Stimulated activated naive CD8-positive, alpha-beta T cell treated with anti-CD3 and anti-CD28 coated beads, Interleukin-15, amount 100 ng/mL, for 72 hours (primary cell): ENCODE data around the gene MTARC2.
"Not testable (repeated sequence)": the region's sequence is repeated elsewhere in the genome, so short reads cannot be mapped to it uniquely, and the experiment has no call there.

Source experiments
- ATAC-seq: fragments of 150-1000 bp; cut with Tn5 transposase; 2 replicates; pipeline ENCODE4 v1.10.0; 2021; ENCODE audit warnings: mild to moderate bottlenecking, moderate library complexity
- DNase-seq, 2 donors: peaks; one replicate each; pipeline ENCODE4 v3.0.0; 2021 to 2022
- H3K27ac Mint-ChIP-seq, 2 donors: one replicate each; pipeline ENCODE4 v1.8.0; 2022; ENCODE audit warnings: mild to moderate bottlenecking in 2 of 2, mixed read lengths in 2 of 2, moderate library complexity in 2 of 2
- H3K27me3 Mint-ChIP-seq: one replicate; pipeline ENCODE4 v1.8.0; 2022; ENCODE audit warnings: mixed read lengths
- H3K4me1 Mint-ChIP-seq: one replicate; pipeline ENCODE4 v1.8.0; 2022; ENCODE audit warnings: mild to moderate bottlenecking, mixed read lengths
- H3K4me3 Mint-ChIP-seq, 2 donors: one replicate each; pipeline ENCODE4 v1.8.0; 2022; ENCODE audit warnings: mild to moderate bottlenecking in 2 of 2, mixed read lengths in 2 of 2, moderate library complexity in 1 of 2
- H3K9me3 Mint-ChIP-seq, 2 donors: one replicate each; pipeline ENCODE4 v1.8.0; 2022; ENCODE audit warnings: mixed read lengths in 2 of 2

The MTARC2 gene

DNA sequence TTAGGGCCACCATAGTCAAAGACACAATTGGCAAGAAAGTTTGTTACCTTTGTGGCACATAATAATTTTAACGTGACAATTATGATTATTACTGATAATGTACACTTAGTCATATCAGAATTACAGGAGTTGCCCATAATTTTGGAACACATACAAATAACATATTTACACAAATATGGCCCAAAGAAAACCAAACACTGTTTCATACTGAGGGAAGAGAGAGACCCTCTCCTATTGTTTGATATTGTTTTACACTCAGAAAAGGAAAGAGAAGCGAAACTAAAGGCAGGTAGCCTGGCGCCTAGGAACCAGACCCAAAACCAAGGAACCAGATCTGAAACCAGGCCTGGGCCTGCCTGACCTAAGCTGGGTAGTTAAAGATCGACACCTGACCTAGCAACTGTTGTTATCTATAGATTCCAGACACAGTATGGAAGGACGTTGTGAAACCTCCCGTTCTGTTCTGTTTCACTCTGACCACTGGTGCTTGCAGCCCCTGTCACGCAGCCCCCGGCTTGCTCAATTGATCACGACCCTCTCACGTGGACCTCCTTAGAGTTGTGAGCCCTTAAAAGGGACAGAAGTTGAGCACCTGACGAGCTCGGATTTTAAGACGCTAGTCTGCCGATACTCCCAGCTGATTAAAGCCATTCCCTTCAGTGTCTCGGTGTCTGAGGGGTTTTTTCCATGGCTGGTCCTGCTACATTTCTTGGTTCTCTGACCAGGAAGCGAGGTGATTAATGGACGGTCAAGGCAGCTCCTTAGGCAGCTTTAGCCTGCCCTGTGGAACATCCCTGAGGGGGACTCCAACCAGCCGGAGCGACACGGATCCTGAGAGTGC is 30.1 kb upstream of the MTARC2 start:
- Mint-ChIP-seq H3K27ac (no peak overlapping the region), H3K4me3 (no peak overlapping the region), H3K9me3 (peaks cover 9% of the 10 kb centered on the region in 2 donors), H3K4me1 (no peaks in the 10 kb centered on the region), H3K27me3 (peaks cover 18% of the 10 kb centered on the region)
- no peak for DNase-seq
- ATAC-seq = no peak

DNA sequence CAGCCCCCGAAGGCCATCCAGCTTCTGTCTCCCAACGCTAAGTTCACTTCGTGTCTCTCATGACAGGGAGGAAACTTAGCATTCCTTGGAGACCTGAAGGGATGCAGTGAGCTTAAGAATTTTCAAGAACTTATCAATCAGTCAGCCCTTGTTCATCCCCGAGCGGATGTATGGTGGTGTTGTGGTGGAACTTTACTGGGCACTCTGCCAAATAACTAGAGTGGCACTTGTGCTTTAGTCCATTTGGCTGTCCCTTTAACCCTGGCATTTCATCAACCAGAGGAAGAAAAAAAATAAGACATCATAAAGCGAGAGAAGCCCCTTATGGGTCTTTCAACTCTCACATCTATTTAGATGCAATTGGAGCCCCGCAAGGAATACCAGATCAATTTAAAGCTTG is 26.9 kb upstream of the MTARC2 start:
- not testable (repeated sequence) for H3K4me1 Mint-ChIP-seq, ATAC-seq, H3K9me3 Mint-ChIP-seq, DNase-seq, H3K27ac Mint-ChIP-seq, H3K4me3 Mint-ChIP-seq
- peaks cover 18% of the 10 kb centered on the region for H3K27me3 Mint-ChIP-seq

DNA sequence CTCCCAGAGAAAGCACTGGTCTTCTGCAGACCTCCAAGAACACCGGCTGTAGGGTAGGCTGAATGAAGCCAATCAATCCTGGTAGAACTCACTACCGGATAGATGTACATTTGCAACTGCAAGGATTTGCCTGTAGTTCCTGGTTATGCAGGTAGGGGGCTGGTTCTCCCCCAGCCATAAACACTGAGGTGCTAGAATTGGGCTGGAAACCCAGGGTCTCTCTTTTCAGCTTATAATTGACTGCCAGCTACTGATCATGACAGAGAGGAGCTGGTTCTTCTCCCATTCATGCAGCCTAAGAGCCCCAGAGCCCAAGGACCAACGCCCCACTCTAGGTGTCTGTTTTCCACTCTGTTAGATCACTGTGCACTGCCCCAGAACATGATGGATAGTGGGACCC is 21.5 kb upstream of the MTARC2 start:
- peaks cover 0 to 7% of the 10 kb centered on the region in 2 donors for H3K9me3 Mint-ChIP-seq
- peaks cover 8% of the 10 kb centered on the region for H3K27me3 Mint-ChIP-seq
- no peak overlapping the region for H3K4me3 Mint-ChIP-seq
- no peak overlapping the region for H3K27ac Mint-ChIP-seq
- no peaks in the 10 kb centered on the region for H3K4me1 Mint-ChIP-seq
- peak; percentile 45 for ATAC-seq
- no peak for DNase-seq

DNA sequence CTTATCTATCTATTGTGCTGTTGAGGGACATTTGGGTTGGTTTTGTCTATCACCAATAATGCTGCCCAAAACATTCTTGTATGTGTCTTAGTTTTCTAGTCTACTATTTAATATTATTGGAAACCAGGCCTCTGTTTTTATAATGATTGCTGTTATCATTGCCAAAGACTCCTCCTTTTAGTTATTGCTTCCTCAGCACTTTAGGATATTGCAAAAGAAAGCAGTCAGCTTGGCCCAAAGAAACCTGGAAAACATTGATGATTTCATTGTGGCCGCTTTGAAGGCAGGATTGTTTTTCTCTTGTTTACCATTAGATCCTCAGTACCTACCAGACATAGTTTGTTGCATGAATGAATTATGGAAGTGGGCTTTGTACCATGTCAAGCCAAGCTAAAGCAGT is 20.6 kb upstream of the MTARC2 start:
- H3K4me3 Mint-ChIP-seq = no peak overlapping the region
- H3K9me3 Mint-ChIP-seq = peaks cover 6 to 12% of the 10 kb centered on the region in 2 donors
- no peaks in the 10 kb centered on the region for H3K4me1 Mint-ChIP-seq
- no peak overlapping the region for H3K27ac Mint-ChIP-seq
- ATAC-seq (no peak), DNase-seq (no peak)
- peaks cover 8% of the 10 kb centered on the region for H3K27me3 Mint-ChIP-seq

DNA sequence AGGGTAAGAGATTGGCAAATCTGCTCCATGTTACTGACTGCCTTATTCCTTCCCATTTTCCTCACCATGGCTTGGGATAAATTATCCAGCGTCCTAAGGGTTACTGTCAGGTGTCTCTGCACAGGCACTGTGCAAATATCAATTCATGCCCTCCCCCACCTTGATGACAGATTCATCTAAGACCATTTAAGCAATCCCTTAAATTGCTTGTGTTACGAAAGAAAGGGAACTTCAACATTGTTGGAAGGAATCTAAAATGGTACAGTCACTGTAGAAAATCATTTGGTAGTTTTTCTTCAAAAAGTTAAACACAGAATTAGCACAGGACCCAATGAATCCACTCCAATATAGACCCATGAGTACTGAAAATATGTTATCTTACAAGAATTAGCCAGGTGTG is 17.6 kb upstream of the MTARC2 start:
- Mint-ChIP-seq H3K27me3 (peaks cover 8% of the 10 kb centered on the region), H3K9me3 (peaks cover 6 to 12% of the 10 kb centered on the region in 2 donors), H3K4me1 (no peaks in the 10 kb centered on the region), H3K27ac (no peak overlapping the region), H3K4me3 (no peak overlapping the region)
- DNase-seq (no peak), ATAC-seq (no peak)

DNA sequence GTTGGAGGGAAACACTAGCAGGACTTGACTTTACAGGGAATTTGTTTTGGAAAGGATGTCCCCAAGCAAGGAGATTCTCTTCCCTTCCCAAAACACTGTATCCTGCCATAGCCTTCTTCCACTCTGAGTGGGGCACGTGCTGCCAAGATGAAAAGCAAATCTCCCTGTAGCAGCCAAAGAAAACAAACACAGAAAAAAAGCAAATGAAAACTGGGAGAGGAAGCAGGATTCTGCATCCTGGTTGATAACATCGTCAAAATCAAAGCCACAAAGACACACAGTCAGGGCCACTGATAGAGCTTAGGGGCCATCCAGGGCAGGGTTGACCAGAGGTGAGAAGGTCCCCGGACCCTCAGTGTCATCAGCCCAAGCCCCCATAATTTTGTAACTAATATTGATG is 16.0 kb upstream of the MTARC2 start:
- no peaks in the 10 kb centered on the region for H3K4me1 Mint-ChIP-seq

DNA sequence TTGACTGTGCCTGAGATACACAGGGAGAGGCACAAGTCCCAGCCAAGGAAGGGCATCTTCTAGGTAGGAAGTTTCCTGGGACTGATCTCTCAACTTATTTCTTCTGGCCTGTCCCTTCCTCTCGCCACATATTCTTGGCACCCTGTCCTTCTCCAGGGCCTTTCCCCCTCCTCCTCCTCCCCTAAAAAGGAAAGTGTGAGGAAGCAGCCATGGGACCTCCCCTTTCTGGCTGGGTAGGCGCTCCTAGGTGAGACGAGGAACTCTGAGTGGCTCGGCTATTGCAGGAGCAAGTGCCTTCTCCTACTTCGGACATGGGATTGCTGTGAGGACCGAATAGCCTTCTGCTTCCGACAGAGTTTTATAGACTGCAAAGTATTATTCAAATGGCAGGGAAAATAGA is 15.5 kb upstream of the MTARC2 start:
- H3K27me3 Mint-ChIP-seq = no peaks in the 10 kb centered on the region
- no peaks in the 10 kb centered on the region for H3K4me1 Mint-ChIP-seq
- DNase-seq = no peak
- peaks cover 6 to 12% of the 10 kb centered on the region in 2 donors for H3K9me3 Mint-ChIP-seq
- H3K27ac Mint-ChIP-seq = no peak overlapping the region
- no peak overlapping the region for H3K4me3 Mint-ChIP-seq
- no peak for ATAC-seq

More for the DNA sequence above, 16.0 kb upstream of the MTARC2 start:
- no peak overlapping the region for H3K4me3 Mint-ChIP-seq
- DNase-seq (no peak), ATAC-seq (no peak)
- peaks cover 6 to 12% of the 10 kb centered on the region in 2 donors for H3K9me3 Mint-ChIP-seq
- H3K27me3 Mint-ChIP-seq = peaks cover 3% of the 10 kb centered on the region
- H3K27ac Mint-ChIP-seq = no peak overlapping the region

DNA sequence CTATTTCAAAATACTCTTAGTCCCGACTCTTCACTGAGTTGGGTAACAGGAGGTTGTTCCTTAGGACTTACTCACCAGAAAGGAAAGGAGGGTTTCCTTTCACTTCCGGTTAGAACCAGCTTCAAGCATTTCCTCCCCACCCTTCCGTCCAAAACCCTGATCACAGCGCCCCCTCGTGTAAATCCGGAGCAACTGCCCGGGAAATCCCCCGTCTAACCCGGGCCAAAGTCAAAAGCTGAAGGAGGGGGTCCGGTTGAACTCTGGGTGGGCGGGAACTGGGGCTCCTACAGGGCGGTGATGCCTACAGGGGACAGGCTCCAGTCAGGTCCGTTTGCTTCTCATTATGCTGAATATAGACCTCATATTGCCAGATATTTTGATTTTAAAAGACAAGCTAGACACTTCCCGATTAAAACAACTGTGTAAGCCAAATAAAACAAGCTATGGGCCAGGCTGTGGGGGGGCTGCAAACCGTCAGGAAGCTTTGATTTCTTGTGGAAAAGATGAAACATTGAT is 15.0 kb upstream of the MTARC2 start:
- Mint-ChIP-seq H3K27ac (no peak overlapping the region), H3K4me3 (peak overlapping the region; percentile 25 to 47), H3K9me3 (peaks cover 6 to 12% of the 10 kb centered on the region in 2 donors), H3K27me3 (no peaks in the 10 kb centered on the region), H3K4me1 (no peaks in the 10 kb centered on the region)
- peak; percentile 79 to 81 for DNase-seq
- peak; percentile 88 for ATAC-seq

DNA sequence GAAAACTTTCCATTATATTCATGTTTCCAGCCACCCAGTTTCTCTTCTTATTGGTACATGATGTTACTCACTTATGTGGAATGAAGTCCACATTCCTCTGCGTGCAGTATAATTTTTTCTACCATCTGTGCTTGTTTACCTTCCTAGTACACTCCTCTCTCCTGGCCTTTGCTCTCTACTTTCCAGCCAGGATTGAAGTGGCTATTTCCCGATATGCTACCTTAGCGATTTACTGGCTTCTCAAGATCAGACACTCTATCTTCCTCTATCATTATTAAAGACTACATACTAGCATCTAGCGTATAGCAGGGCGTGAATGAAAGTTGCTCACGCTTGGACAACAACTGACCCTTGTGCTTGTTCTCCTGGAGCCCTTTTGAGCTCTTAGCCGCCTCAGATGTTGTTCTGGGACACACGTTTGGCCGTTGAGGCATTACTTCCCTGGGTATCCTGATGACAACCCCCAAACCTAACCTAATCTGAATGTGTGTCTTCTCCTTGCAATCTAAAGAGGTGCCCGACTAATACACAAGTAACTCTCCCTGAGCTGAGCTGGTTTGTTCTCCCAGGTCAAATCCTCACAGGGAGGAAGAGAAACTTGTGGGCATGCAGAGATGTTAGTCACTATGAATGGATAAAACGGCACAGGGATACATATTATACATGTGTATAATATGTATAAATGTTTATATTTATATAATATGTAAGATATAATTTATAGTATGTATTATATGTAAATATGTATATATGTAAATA is 13.4 kb upstream of the MTARC2 start:
- ATAC-seq = no peak
- H3K4me3 Mint-ChIP-seq = no peak overlapping the region
- no peak for DNase-seq
- H3K9me3 Mint-ChIP-seq = peaks cover 6 to 12% of the 10 kb centered on the region in 2 donors
- H3K27me3 Mint-ChIP-seq = no peaks in the 10 kb centered on the region
- H3K27ac Mint-ChIP-seq = no peak overlapping the region
- H3K4me1 Mint-ChIP-seq = no peaks in the 10 kb centered on the region

DNA sequence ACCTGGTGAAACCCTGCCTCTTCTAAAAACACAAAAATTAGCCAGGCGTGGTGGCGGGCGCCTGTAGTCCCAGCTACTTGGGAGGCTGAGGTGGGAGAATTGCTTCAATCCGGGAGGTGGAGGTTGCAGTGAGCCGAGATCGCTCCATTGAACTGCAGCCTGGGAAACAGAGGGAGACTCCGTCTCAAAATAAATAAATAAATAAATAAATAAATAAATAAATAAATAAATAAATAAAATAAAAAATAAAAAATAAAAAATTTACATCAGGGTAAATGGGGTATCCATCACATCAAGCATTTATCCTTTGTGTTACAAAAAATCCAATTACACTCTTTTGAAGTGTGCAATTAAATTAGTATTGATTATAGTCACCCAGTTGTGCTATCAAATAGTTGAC is 11.8 kb upstream of the MTARC2 start:
- H3K4me3 Mint-ChIP-seq, H3K27me3 Mint-ChIP-seq, H3K9me3 Mint-ChIP-seq, H3K4me1 Mint-ChIP-seq, ATAC-seq, DNase-seq, H3K27ac Mint-ChIP-seq: not testable (repeated sequence)

DNA sequence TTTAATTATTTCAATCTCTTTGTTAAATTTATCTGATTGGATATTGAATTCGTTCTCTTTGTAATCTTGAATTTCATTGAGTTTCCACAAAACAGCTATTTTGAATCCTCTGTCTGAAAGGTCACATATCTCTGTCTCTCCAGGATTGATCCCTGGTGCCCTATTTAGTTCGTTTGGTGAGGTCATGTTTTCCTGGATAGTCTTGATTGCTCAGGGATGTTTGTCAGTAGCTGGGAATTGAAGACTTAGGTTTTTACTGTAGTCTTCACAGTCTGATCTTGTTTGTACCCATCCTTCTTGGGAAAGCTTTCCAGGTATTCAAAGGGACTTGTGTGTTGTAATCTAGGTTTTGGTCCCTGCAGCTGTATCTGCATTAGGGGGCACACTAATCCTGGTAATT is 6.8 kb upstream of the MTARC2 start:
- Mint-ChIP-seq H3K9me3 (no peaks in the 10 kb centered on the region), H3K4me3 (no peak overlapping the region), H3K27ac (no peak overlapping the region), H3K4me1 (no peaks in the 10 kb centered on the region), H3K27me3 (peaks cover 35% of the 10 kb centered on the region)
- ATAC-seq = no peak
- no peak for DNase-seq

DNA sequence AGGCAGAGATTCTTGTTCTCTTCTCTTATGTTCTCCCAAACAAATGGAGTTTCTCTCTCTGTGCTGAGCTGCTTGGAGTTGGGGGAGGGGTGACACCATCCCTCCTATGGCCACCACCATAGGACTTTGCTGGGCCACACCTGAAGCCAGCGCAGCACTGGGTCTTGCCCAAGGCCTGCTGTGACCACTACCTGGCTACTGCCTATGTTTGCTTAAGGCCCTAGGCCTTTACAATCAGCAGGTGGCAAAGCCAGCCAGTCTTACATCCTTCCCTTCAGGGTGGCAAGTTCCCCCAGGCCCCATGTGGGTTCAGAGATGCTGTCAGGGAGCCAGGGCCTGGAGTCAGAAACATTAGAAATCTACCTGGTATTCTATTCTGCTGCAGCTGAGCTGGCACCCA is 6.3 kb upstream of the MTARC2 start:
- no peaks in the 10 kb centered on the region for H3K4me1 Mint-ChIP-seq
- DNase-seq (no peak), ATAC-seq (no peak)
- H3K4me3 Mint-ChIP-seq = no peak overlapping the region
- H3K27ac Mint-ChIP-seq = no peak overlapping the region
- H3K9me3 Mint-ChIP-seq = no peaks in the 10 kb centered on the region
- peaks cover 40% of the 10 kb centered on the region for H3K27me3 Mint-ChIP-seq

DNA sequence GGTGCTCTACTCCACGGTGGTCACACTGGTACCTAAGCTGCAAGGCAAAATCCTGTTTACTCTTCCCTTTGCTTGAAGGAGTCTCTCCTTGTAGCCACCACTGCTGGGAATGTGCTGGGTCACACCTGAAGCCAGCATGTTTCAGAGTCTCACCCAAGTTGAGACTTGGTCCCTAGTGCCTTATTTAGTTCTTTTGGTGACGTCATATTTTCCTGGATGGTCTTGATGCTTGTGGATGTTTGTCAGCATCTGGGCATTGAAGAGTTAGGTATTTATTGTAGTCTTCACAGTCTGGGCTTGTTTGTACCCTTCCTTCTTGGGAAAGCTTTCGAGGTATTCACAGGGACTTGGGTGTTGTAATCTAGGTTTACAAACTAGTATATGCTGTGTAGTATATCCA is 5.6 kb upstream of the MTARC2 start:
- Mint-ChIP-seq H3K27ac (no peak overlapping the region), H3K4me1 (peaks cover under 1% of the 10 kb centered on the region), H3K4me3 (no peak overlapping the region), H3K27me3 (peaks cover 47% of the 10 kb centered on the region), H3K9me3 (no peaks in the 10 kb centered on the region)
- no peak for DNase-seq
- ATAC-seq = peak; percentile 23

DNA sequence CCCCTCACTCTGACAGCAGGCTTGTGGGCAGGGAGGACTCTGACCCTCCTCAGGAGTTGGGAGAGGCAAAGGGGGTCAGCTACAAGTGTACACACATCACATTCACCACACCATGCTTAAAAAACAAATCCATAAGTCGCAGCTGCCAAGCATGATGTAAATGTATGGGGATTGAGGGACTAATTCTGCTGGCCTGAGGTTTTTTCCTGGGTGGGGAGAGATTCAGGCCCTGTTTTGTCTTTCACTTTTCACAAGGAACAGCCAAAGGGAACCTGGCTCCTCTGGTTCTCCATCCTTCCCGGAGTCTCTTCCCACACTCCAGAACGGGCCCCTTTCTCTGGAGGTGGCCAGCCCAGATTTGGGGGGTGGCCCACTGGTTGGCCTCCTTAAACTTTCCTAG is 1.3 kb upstream of the MTARC2 start:
- peaks cover 14% of the 10 kb centered on the region for H3K4me1 Mint-ChIP-seq
- DNase-seq (no peak), ATAC-seq (no peak)
- H3K27ac Mint-ChIP-seq = no peak overlapping the region
- no peak overlapping the region for H3K4me3 Mint-ChIP-seq
- H3K9me3 Mint-ChIP-seq = no peaks in the 10 kb centered on the region
- peaks cover 76% of the 10 kb centered on the region for H3K27me3 Mint-ChIP-seq

DNA sequence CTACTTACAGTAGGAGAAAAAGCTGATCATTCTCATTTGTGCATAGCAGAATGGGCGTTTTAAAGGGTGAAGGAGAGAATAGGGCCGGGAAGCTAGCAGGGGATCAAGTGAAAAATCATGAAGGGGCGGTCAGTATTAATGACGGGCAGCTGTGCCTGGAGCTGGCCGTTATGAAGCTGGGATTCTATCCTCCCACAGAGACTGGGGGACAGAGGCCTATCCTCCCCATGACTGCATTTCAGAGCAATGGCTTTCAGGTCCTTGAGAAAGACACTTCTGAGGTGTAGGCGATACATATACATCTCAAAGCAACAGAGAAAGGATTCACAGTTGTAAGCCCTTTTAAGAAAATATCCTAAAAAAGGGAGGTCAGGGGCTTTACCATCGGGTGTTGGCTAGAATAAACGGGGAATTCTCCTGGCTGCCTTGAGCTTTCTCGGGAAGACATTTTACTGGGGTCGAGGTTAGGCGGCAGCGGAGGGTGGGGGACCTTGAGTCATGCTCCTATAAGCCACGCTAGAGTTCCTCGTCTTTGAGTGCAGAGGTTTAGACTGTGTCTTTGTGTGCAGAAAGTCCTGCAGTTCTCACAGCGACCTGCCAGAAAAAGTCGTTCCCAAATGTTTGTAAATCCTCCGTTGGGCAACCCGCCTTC is 559 bp upstream of the MTARC2 start:
- peaks cover 76% of the 10 kb centered on the region for H3K27me3 Mint-ChIP-seq
- H3K27ac Mint-ChIP-seq = no peak overlapping the region
- no peak for ATAC-seq

DNA sequence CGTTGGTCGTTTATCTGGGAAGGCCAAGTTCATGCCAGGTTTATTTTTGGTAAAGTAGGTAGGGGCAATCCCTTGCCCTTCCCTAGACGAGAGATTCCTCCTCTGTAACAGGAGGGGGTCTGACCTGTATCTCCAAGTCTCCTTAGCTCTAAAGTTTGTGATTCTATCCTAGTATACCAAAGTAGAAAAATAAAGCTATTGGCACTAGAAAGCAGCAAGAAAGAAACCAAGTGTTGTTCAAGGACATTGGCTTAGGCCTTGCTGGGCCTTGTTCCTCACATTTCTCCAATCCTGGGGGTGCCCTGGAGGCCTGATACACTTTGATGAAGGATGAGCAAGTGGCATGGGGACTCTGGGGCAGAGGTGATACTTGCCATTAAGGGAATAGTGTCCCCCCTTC is 814 bp downstream of the MTARC2 start:
- peak overlapping the region; percentile 32 to 74 for H3K4me3 Mint-ChIP-seq
- no peak overlapping the region for H3K27ac Mint-ChIP-seq
- no peaks in the 10 kb centered on the region for H3K9me3 Mint-ChIP-seq
- peaks cover 14% of the 10 kb centered on the region for H3K4me1 Mint-ChIP-seq
- DNase-seq = no peak
- ATAC-seq = no peak
- H3K27me3 Mint-ChIP-seq = peaks cover 76% of the 10 kb centered on the region

More for the DNA sequence above, 559 bp upstream of the MTARC2 start:
- peaks cover 14% of the 10 kb centered on the region for H3K4me1 Mint-ChIP-seq
- no peaks in the 10 kb centered on the region for H3K9me3 Mint-ChIP-seq
- DNase-seq = no peak
- H3K4me3 Mint-ChIP-seq = peak overlapping the region; percentile 55 to 74
